Measurements from ENCODE around the gene PRPF38A.

DNA sequence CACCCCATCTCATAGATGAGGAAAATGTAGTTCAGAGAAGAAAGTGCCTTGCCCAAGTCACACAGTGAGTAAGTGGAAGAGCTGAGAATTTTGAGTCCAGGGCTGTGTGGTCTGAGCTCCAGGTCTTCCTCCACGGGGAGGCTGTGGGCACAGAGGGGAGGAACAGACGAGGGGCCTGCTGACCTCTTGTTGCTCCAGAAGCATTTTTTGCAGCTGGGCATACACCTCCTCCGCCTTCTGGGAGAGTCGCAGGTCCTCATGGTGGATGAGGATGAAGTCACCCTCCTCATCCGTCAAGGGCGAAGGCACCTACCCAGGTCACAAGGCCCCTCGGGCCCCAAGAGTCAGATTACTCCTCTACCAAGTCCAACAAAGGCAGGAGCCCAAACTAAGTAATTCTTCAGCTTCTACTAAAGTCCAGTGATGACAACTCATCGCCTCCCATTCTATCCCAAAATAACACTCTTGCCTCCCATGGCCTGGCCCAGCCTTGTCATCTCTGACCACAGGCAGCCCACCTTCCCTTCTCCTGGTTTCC is 47.5 kb upstream of the PRPF38A start:
- TF ChIP-seq RXRA (IDR thresholded peaks at IDR 0.05) (no peak), RAD21 (IDR thresholded peaks at IDR 0.05) (no peak), EGR1 (IDR thresholded peaks at IDR 0.05; ENCODE audit: low read depth in 2 of 2) (no peak), TAF1 (conservative IDR thresholded peaks at IDR 0.05) (no peak), JUND (IDR thresholded peaks at IDR 0.05) (no peak), GABPA (IDR thresholded peaks at IDR 0.05 in 1 of 2, conservative IDR thresholded peaks at IDR 0.05 in 1 of 2) (no peak)
- TF ChIP-seq, protein P1, sequence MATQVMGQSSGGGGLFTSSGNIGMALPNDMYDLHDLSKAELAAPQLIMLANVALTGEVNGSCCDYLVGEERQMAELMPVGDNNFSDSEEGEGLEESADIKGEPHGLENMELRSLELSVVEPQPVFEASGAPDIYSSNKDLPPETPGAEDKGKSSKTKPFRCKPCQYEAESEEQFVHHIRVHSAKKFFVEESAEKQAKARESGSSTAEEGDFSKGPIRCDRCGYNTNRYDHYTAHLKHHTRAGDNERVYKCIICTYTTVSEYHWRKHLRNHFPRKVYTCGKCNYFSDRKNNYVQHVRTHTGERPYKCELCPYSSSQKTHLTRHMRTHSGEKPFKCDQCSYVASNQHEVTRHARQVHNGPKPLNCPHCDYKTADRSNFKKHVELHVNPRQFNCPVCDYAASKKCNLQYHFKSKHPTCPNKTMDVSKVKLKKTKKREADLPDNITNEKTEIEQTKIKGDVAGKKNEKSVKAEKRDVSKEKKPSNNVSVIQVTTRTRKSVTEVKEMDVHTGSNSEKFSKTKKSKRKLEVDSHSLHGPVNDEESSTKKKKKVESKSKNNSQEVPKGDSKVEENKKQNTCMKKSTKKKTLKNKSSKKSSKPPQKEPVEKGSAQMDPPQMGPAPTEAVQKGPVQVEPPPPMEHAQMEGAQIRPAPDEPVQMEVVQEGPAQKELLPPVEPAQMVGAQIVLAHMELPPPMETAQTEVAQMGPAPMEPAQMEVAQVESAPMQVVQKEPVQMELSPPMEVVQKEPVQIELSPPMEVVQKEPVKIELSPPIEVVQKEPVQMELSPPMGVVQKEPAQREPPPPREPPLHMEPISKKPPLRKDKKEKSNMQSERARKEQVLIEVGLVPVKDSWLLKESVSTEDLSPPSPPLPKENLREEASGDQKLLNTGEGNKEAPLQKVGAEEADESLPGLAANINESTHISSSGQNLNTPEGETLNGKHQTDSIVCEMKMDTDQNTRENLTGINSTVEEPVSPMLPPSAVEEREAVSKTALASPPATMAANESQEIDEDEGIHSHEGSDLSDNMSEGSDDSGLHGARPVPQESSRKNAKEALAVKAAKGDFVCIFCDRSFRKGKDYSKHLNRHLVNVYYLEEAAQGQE (IDR thresholded peaks at IDR 0.05): no peak
- TF ChIP-seq, protein P2, sequence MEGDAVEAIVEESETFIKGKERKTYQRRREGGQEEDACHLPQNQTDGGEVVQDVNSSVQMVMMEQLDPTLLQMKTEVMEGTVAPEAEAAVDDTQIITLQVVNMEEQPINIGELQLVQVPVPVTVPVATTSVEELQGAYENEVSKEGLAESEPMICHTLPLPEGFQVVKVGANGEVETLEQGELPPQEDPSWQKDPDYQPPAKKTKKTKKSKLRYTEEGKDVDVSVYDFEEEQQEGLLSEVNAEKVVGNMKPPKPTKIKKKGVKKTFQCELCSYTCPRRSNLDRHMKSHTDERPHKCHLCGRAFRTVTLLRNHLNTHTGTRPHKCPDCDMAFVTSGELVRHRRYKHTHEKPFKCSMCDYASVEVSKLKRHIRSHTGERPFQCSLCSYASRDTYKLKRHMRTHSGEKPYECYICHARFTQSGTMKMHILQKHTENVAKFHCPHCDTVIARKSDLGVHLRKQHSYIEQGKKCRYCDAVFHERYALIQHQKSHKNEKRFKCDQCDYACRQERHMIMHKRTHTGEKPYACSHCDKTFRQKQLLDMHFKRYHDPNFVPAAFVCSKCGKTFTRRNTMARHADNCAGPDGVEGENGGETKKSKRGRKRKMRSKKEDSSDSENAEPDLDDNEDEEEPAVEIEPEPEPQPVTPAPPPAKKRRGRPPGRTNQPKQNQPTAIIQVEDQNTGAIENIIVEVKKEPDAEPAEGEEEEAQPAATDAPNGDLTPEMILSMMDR (IDR thresholded peaks at IDR 0.05; ENCODE audit: low read depth, low read length, missing input control): no peak
